ENCODE results near the gene CCDC60. TPM values are rescaled to one million over a fixed set of nuclear protein-coding genes. Genes with fewer than 3 reads are reported as not detected.
A peak's percentile ranks its signal among the peaks of the same experiment; 100 is the strongest.
"Not testable (repeated sequence)": the region's sequence is repeated elsewhere in the genome, so short reads cannot be mapped to it uniquely, and the experiment has no call there.

The CCDC60 gene
- total and polyA plus RNA-seq, 12 donors, result not detected

DNA sequence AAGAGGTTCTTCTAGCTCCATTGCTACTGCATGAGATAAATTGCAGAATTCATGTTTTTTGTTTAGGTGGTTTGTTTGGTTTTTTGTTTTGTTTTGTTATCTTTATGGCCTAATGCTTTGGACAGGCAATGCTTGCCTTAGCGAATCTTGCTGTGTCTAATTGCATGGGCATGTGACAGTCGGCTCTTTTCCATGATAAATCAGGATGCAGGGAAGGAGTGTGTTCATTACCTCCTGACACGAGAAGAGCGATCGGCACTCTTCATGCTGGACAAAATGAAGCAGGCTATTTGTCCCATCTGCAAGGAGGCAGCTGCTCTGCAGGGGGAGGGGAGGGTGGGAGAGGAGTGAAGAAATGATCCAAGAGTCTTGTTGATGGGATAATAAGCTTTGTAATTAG is 6.5 kb downstream of the CCDC60 start:
- TF ChIP-seq POLR2A (IDR thresholded peaks at IDR 0.05), result no peak
- TF ChIP-seq, protein P1, sequence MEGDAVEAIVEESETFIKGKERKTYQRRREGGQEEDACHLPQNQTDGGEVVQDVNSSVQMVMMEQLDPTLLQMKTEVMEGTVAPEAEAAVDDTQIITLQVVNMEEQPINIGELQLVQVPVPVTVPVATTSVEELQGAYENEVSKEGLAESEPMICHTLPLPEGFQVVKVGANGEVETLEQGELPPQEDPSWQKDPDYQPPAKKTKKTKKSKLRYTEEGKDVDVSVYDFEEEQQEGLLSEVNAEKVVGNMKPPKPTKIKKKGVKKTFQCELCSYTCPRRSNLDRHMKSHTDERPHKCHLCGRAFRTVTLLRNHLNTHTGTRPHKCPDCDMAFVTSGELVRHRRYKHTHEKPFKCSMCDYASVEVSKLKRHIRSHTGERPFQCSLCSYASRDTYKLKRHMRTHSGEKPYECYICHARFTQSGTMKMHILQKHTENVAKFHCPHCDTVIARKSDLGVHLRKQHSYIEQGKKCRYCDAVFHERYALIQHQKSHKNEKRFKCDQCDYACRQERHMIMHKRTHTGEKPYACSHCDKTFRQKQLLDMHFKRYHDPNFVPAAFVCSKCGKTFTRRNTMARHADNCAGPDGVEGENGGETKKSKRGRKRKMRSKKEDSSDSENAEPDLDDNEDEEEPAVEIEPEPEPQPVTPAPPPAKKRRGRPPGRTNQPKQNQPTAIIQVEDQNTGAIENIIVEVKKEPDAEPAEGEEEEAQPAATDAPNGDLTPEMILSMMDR (IDR thresholded peaks at IDR 0.05), result no peak
- no peak overlapping the region for H3K4me3 ChIP-seq
- intact Hi-C loops (cut with DNase I), result no loop called here
- no peaks in the 10 kb centered on the region for H3K4me1 ChIP-seq (replicated peaks in 1 of 2)
- H3K27ac ChIP-seq, result no peak overlapping the region
- peaks cover 7% of the 10 kb centered on the region for H3K27me3 ChIP-seq
- H3K36me3 ChIP-seq (replicated peaks in 1 of 2), result no peaks in the 10 kb centered on the region
- no peaks in the 10 kb centered on the region for H3K9me3 ChIP-seq (replicated peaks in 1 of 3)
- no peak for DNase-seq
- 49 to 62% (median 59%) methylated on average over 5 of the region's 5 CpGs for WGBS, 4 donors

DNA sequence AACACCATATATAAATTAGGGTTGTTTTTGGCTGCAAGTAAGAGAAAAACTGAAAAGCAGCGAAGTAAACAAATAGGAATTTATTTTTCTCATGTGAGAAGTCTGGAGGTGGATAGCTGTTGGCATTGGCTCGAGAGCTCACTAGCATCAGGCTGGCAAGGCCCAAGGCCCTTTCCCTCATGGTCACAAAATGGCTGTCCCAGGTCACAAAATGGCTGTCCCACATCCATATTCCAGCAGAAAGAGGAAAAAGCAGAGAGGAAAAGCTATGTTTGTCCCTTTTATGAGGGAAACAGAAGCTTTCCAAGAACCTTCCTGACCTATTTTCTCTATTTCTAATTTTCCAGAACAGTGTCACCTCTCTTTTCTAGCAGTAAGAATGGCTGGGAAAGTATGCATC is 7.5 kb downstream of the CCDC60 start:
- WGBS, 4 donors, result 74 to 93% (median 81%) methylated on average over 2 of the region's 2 CpGs

DNA sequence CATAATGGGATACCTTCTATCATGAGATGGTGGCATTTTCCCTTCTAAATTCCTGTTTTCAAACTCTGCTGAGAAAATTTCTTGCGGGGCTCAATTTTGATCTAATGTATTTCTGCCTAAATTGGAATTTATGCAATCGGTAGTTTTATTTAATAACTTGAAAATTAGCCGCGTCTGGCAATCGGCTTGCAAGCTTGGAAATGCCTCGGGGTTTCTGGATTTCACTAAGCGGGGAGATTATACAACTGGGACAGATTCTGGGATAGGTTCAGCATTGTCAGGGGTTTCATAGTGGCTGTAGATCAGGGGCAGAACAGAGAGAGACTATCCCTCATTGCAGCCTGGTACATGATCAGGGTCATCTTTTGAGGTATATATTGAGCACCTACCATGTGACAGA is 8.6 kb downstream of the CCDC60 start:
- Histone ChIP-seq H3K9me3 (replicated peaks in 1 of 3) (no peaks in the 10 kb centered on the region), H3K4me3 (no peak overlapping the region), H3K27me3 (no peaks in the 10 kb centered on the region), H3K36me3 (replicated peaks in 1 of 2) (no peaks in the 10 kb centered on the region), H3K4me1 (replicated peaks in 1 of 2) (no peaks in the 10 kb centered on the region), H3K27ac (no peak overlapping the region)
- 82 to 89% (median 85%) methylated on average over 7 of the region's 7 CpGs for WGBS, 4 donors
- intact Hi-C loops (cut with DNase I), result no loop called here
- TF ChIP-seq, protein P1 (IDR thresholded peaks at IDR 0.05), result no peak
- TF ChIP-seq POLR2A (IDR thresholded peaks at IDR 0.05), result no peak
- DNase-seq, result no peak

More for the DNA sequence above, 7.5 kb downstream of the CCDC60 start:
- intact Hi-C loops (cut with DNase I), result no loop called here
- Histone ChIP-seq H3K36me3 (replicated peaks in 1 of 2) (no peaks in the 10 kb centered on the region), H3K4me1 (replicated peaks in 1 of 2) (no peaks in the 10 kb centered on the region), H3K4me3 (no peak overlapping the region), H3K27ac (no peak overlapping the region), H3K27me3 (peaks cover 5% of the 10 kb centered on the region), H3K9me3 (replicated peaks in 1 of 3) (no peaks in the 10 kb centered on the region)
- DNase-seq, result no peak
- TF ChIP-seq, protein P1 (IDR thresholded peaks at IDR 0.05), result no peak
- no peak for TF ChIP-seq POLR2A (IDR thresholded peaks at IDR 0.05)

DNA sequence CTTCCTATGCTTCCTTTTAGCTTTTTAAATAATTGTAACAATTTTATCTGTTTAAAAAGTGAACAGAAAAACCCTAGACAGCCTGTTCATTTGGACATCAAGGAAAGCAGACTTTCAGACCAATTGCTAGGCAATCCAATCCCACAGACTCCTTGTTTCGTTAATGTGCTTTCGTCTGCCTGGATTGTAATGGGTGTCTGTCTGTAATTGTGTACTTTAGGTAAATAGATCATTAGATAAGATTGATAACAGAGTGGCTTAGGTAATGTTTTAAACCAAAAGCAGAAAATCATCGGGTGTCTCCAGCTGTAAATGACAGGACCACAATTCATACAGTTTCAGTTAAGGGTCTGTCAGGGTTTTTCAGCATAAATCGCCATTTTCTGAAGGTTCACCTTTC is 19.6 kb downstream of the CCDC60 start:
- Histone ChIP-seq H3K36me3 (replicated peaks in 1 of 2) (no peaks in the 10 kb centered on the region), H3K27me3 (peaks cover 6% of the 10 kb centered on the region), H3K9me3 (replicated peaks in 1 of 3) (no peaks in the 10 kb centered on the region), H3K4me1 (replicated peaks in 1 of 2) (no peaks in the 10 kb centered on the region), H3K27ac (peak overlapping the region in 1 of 5 donors; percentile 8), H3K4me3 (no peak overlapping the region)
- 35 to 49% (median 43%) methylated on average over 4 of the region's 4 CpGs for WGBS, 4 donors
- no peak for DNase-seq
- intact Hi-C loops (cut with DNase I), result no loop called here
- TF ChIP-seq, protein P1 (IDR thresholded peaks at IDR 0.05), result no peak
- TF ChIP-seq POLR2A (IDR thresholded peaks at IDR 0.05), result no peak

DNA sequence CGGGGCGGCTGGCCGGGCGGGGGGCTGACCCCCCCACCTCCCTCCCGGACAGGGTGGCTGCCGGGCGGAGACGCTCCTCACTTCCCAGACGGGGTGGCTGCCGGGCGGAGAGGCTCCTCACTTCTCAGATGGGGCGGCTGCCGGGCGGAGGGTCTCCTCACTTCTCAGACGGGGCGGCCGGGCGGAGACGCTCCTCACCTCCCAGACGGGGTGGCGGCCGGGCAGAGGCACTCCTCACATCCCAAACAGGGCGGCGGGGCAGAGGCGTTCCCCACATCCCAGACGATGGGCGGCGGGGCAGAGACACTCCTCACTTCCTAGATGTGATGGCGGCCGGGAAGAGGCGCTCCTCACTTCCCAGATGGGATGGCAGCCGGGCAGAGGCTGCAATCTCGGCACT is 25.8 kb downstream of the CCDC60 start:
- DNase-seq; H3K27me3 ChIP-seq; H3K9me3 ChIP-seq (replicated peaks in 1 of 3); H3K27ac ChIP-seq; intact Hi-C loops (cut with DNase I); H3K4me3 ChIP-seq; H3K4me1 ChIP-seq (replicated peaks in 1 of 2); H3K36me3 ChIP-seq (replicated peaks in 1 of 2): not testable (repeated sequence)
- WGBS, 4 donors, result 94 to 96% methylated on average over 19 to 29 of the region's 33 CpGs; no CpG with 5 or more reads in 2 of the 4 donors

Data from adrenal gland (tissue), 12 donors.